NT2/D1 (cell line): Measurements from ENCODE around the gene MPEG1.

Source experiments
- YY1 ChIP-seq: IDR thresholded peaks from 2 replicates; pipeline ENCODE4 v1.6.1; 2011; ENCODE audit not compliant: insufficient read length, insufficient read depth
- ZNF274 ChIP-seq: IDR thresholded peaks from 2 replicates; pipeline ENCODE4 v1.6.1; 2011; ENCODE audit warnings: mild to moderate bottlenecking, low read depth, low read length

GRCh38 chr11:59253001-59253400 is 40.3 kb upstream of the MPEG1 start:
- TF ChIP-seq YY1: no peak
- no peak for TF ChIP-seq ZNF274
